H9 (cell line): ENCODE data around the gene ADISSP. TPM values are rescaled to one million over a fixed set of nuclear protein-coding genes. Genes with fewer than 3 reads are reported as not detected.
"Not testable (repeated sequence)": the region's sequence is repeated elsewhere in the genome, so short reads cannot be mapped to it uniquely, and the experiment has no call there.

ENCODE experiments used
- DNase-seq: peaks from one replicate; pipeline ENCODE4 v3.0.0-alpha.2; 2017
- H2AFZ ChIP-seq: one replicate; pipeline ENCODE4 v1.6.1; 2013; ENCODE audit warnings: mild to moderate bottlenecking, low read length, control low read depth, moderate library complexity
- H2AK5ac ChIP-seq: 2 replicates; pipeline ENCODE4 v1.6.1; 2013; ENCODE audit warnings: low read length, control low read depth, mixed read lengths; ENCODE audit not compliant: insufficient read length
- H2BK120ac ChIP-seq: one replicate; pipeline ENCODE4 v1.6.1; 2013; ENCODE audit warnings: low read depth, mild to moderate bottlenecking, low read length, control low read depth, inconsistent platforms; ENCODE audit not compliant: poor library complexity, severe bottlenecking
- H2BK12ac ChIP-seq: 2 replicates; pipeline ENCODE4 v1.6.1; 2013; ENCODE audit warnings: low read length, control low read depth, mixed read lengths, low read depth; ENCODE audit not compliant: insufficient read length
- H2BK15ac ChIP-seq: 2 replicates; pipeline ENCODE4 v1.6.1; 2013; ENCODE audit warnings: low read depth, low read length, control low read depth
- H2BK20ac ChIP-seq: one replicate; pipeline ENCODE4 v1.6.1; 2013; ENCODE audit warnings: low read depth, mild to moderate bottlenecking, low read length, control low read depth, inconsistent platforms; ENCODE audit not compliant: poor library complexity, severe bottlenecking
- H2BK5ac ChIP-seq: 2 replicates; pipeline ENCODE4 v1.6.1; 2013; ENCODE audit warnings: low read length, control low read depth, mixed read lengths; ENCODE audit not compliant: insufficient read length
- H3K14ac ChIP-seq: 2 replicates; pipeline ENCODE4 v1.6.1; 2013; ENCODE audit warnings: low read length, control low read depth; ENCODE audit not compliant: insufficient read depth
- H3K18ac ChIP-seq: 2 replicates; pipeline ENCODE4 v1.6.1; 2013; ENCODE audit warnings: low read depth, mild to moderate bottlenecking, mixed read lengths, low read length, control low read depth; ENCODE audit not compliant: insufficient read length
- H3K23ac ChIP-seq: 2 replicates; pipeline ENCODE4 v1.6.1; 2013; ENCODE audit warnings: low read length, control low read depth, mixed read lengths, low read depth; ENCODE audit not compliant: insufficient read length
- H3K23me2 ChIP-seq: 2 replicates; pipeline ENCODE4 v1.6.1; 2013; ENCODE audit warnings: low read depth, mild to moderate bottlenecking, mixed read lengths, low read length, control low read depth; ENCODE audit not compliant: insufficient read length, poor library complexity, severe bottlenecking
- H3K27ac ChIP-seq: 2 replicates; pipeline ENCODE4 v1.5.1; 2013; ENCODE audit warnings: low read length, control low read depth, mixed read lengths, low read depth; ENCODE audit not compliant: insufficient read length
- H3K27me3 ChIP-seq: 2 replicates; pipeline ENCODE4 v1.6.1; 2013; ENCODE audit warnings: low read length, control low read depth, inconsistent platforms; ENCODE audit not compliant: insufficient read depth
- H3K4ac ChIP-seq: 2 replicates; pipeline ENCODE4 v1.6.1; 2013; ENCODE audit warnings: low read depth, mild to moderate bottlenecking, control low read depth, inconsistent platforms, low read length, moderate library complexity
- H3K4me1 ChIP-seq: 2 replicates; pipeline ENCODE4 v1.6.1; 2013; ENCODE audit warnings: low read length, control low read depth, inconsistent platforms; ENCODE audit not compliant: insufficient read depth
- H3K4me2 ChIP-seq: 2 replicates; pipeline ENCODE4 v1.6.1; 2013; ENCODE audit warnings: low read length, control low read depth, mixed read lengths; ENCODE audit not compliant: insufficient read length, insufficient read depth
- H3K56ac ChIP-seq: 2 replicates; pipeline ENCODE4 v1.6.1; 2013; ENCODE audit warnings: low read depth, mild to moderate bottlenecking, mixed read lengths, low read length, control low read depth; ENCODE audit not compliant: insufficient read length
- H3K79me1 ChIP-seq: 2 replicates; pipeline ENCODE4 v1.6.1; 2013; ENCODE audit warnings: low read depth, mild to moderate bottlenecking, moderate library complexity, low read length, control low read depth, inconsistent platforms; ENCODE audit not compliant: insufficient read depth, poor library complexity, severe bottlenecking
- H3K79me2 ChIP-seq: 2 replicates; pipeline ENCODE4 v1.6.1; 2013; ENCODE audit warnings: low read length, control low read depth, inconsistent platforms; ENCODE audit not compliant: insufficient read depth
- H3K9ac ChIP-seq: 2 replicates; pipeline ENCODE4 v1.6.1; 2013; ENCODE audit warnings: low read length, control low read depth, mixed read lengths; ENCODE audit not compliant: insufficient read length; ENCODE audit errors: extremely low read depth
- H3K9me3 ChIP-seq: one replicate; pipeline ENCODE4 v1.6.1; 2013; ENCODE audit warnings: low read depth, low read length, inconsistent platforms; ENCODE audit not compliant: control insufficient read depth
- H3T11ph ChIP-seq: one replicate; pipeline ENCODE4 v1.6.1; 2013; ENCODE audit warnings: mild to moderate bottlenecking, low read length, control low read depth, inconsistent platforms
- H4K20me1 ChIP-seq: one replicate; pipeline ENCODE4 v1.6.1; 2013; ENCODE audit not compliant: control insufficient read depth, insufficient read length, insufficient read depth
- H4K5ac ChIP-seq: 2 replicates; pipeline ENCODE4 v1.6.1; 2013; ENCODE audit warnings: low read depth, mild to moderate bottlenecking, mixed read lengths, low read length, control low read depth; ENCODE audit not compliant: insufficient read length
- H4K8ac ChIP-seq: replicated peaks from 2 replicates; pipeline ENCODE4 v1.6.1; 2013; ENCODE audit warnings: low read length, control low read depth, mixed read lengths, low read depth; ENCODE audit not compliant: insufficient read length
- H4K91ac ChIP-seq: 2 replicates; pipeline ENCODE4 v1.6.1; 2013; ENCODE audit warnings: low read depth, mild to moderate bottlenecking, moderate library complexity, mixed read lengths, low read length, control low read depth; ENCODE audit not compliant: insufficient read length
- H3K27ac Mint-ChIP-seq, 3 experiments: 2 replicates in 2 of 3; 3 replicates in 1 of 3; pipeline ENCODE4 v1.8.0; 2020 to 2021; ENCODE audit warnings: mixed read lengths in 3 of 3, mild to moderate bottlenecking in 1 of 3, moderate library complexity in 1 of 3
- H3K27me3 Mint-ChIP-seq: 2 replicates; pipeline ENCODE4 v1.8.0; 2021; ENCODE audit warnings: low read depth, mild to moderate bottlenecking, moderate library complexity, mixed read lengths
- H3K36me3 Mint-ChIP-seq, 3 experiments: 2 replicates in 2 of 3; 3 replicates in 1 of 3; pipeline ENCODE4 v1.8.0; 2020 to 2021; ENCODE audit warnings: low read depth in 3 of 3, mixed read lengths in 3 of 3; ENCODE audit not compliant: insufficient read depth in 1 of 3
- H3K4me1 Mint-ChIP-seq, 2 experiments: 2 replicates each; pipeline ENCODE4 v1.8.0; 2020; ENCODE audit warnings: mixed read lengths in 2 of 2
- H3K4me3 Mint-ChIP-seq, 2 experiments: 2 replicates in 1 of 2; 3 replicates in 1 of 2; pipeline ENCODE4 v1.8.0; 2020 to 2021; ENCODE audit warnings: mild to moderate bottlenecking in 2 of 2, mixed read lengths in 2 of 2, moderate library complexity in 1 of 2
- H3K9me3 Mint-ChIP-seq, 2 experiments: 2 replicates in 1 of 2; 3 replicates in 1 of 2; pipeline ENCODE4 v1.8.0; 2020; ENCODE audit warnings: mild to moderate bottlenecking in 2 of 2, mixed read lengths in 2 of 2, moderate library complexity in 1 of 2
- WGBS: extraction: QIAGEN DNeasy Blood & Tissue Kit; methylation state at CpG from one replicate; pipeline ENCODE4 v1.1.7; 2013; ENCODE audit warnings: missing lambda C conversion rate, low lambda C conversion rate, mixed read lengths; ENCODE audit not compliant: insufficient read length; ENCODE audit errors: extremely low coverage; 5-methylcytosine and 5-hydroxymethylcytosine counted together
- total RNA-seq: library from RNA; stranded (reverse); gene quantifications from 2 replicates; pipeline ENCODE4 v1.2.1, GENCODE V29; 2021
- TF ChIP-seq, protein P1 (sequence below): fragments of 200-600 bp; sonication (generic); conservative IDR thresholded peaks from 3 replicates; pipeline ENCODE4 v1.8.0; 2021; ENCODE audit warnings: antibody characterized with exemption, mild to moderate bottlenecking

The ADISSP gene
- total RNA-seq, 1 experiment from 2014 or later = 80.9 TPM

- no peak overlapping the region for H4K91ac ChIP-seq
These were observed 27.3 kb upstream of the ADISSP start for GRCh38 chr20:3794701-3795420.

DNA sequence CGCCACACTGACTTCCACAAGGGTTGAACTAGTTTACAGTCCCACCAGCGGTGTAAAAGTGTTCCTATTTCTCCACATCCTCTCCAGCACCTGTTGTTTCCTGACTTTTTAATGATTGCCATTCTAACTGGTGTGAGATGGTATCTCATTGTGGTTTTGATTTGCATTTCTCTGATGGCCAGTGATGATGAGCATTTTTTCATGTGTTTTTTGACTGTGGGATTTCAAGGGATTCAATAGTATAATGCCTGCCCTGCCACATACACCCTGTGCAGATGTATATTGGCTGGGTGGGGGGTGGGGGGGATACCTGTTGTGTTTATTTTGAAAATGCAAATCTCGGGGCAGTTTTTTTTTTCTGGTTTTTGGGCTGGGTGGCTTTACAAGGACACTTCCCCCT, 26.6 kb upstream of the ADISSP start:
- not testable (repeated sequence) for H3K27ac Mint-ChIP-seq, H3K9ac ChIP-seq, DNase-seq, H2BK5ac ChIP-seq, H3K79me1 ChIP-seq, H3K4me2 ChIP-seq, H4K91ac ChIP-seq, H3K27ac ChIP-seq, H3T11ph ChIP-seq, H2BK120ac ChIP-seq, H4K20me1 ChIP-seq, H4K5ac ChIP-seq, H3K4me3 Mint-ChIP-seq, H2BK20ac ChIP-seq, H3K9me3 Mint-ChIP-seq, H3K27me3 ChIP-seq, H3K56ac ChIP-seq, H3K14ac ChIP-seq, H2AFZ ChIP-seq, H3K36me3 Mint-ChIP-seq, H4K8ac ChIP-seq, H2AK5ac ChIP-seq, H3K4me1 ChIP-seq, H2BK15ac ChIP-seq, H3K79me2 ChIP-seq, H3K4ac ChIP-seq, H3K9me3 ChIP-seq, H2BK12ac ChIP-seq, H3K18ac ChIP-seq, H3K23ac ChIP-seq
- WGBS = no CpG with 5 or more reads among the region's 3 CpGs
- peaks cover 27 to 31% of the 10 kb centered on the region in 2 experiments for H3K4me1 Mint-ChIP-seq
- H3K23me2 ChIP-seq = peaks cover 11% of the 10 kb centered on the region
- H3K27me3 Mint-ChIP-seq = peaks cover 26% of the 10 kb centered on the region

More at GRCh38 chr20:3794701-3795420, 27.3 kb upstream of the ADISSP start:
- no peak overlapping the region for H3K23ac ChIP-seq
- no peak overlapping the region for H2BK20ac ChIP-seq
- Mint-ChIP-seq H3K36me3 (peaks cover 0 to 4% (median 0%) of the 10 kb centered on the region in 3 experiments; a peak in 2 of 7 replicates), H3K9me3 (no peaks in the 10 kb centered on the region), H3K4me1 (peaks cover 34 to 38% of the 10 kb centered on the region in 2 experiments), H3K27ac (no peak overlapping the region), H3K4me3 (peak overlapping the region; percentile 78 to 86), H3K27me3 (peaks cover 26% of the 10 kb centered on the region)
- H3K4ac ChIP-seq = no peak overlapping the region
- no peak overlapping the region for H2AFZ ChIP-seq
- peaks cover 14% of the 10 kb centered on the region for H3K23me2 ChIP-seq
- H4K5ac ChIP-seq = no peak overlapping the region
- no peak overlapping the region for H2BK5ac ChIP-seq
- no peaks in the 10 kb centered on the region for H3K27me3 ChIP-seq
- H4K8ac ChIP-seq = no peak overlapping the region
- no peak overlapping the region for H2BK12ac ChIP-seq
- H3T11ph ChIP-seq = no peak overlapping the region
- no peaks in the 10 kb centered on the region for H4K20me1 ChIP-seq
- H3K18ac ChIP-seq = no peak overlapping the region
- H3K9me3 ChIP-seq = no peaks in the 10 kb centered on the region
- DNase-seq = no peak
- no peak overlapping the region for H3K56ac ChIP-seq
- no peak overlapping the region for H3K27ac ChIP-seq
- H3K79me1 ChIP-seq = no peaks in the 10 kb centered on the region
- no peak overlapping the region for H3K9ac ChIP-seq
- WGBS = no CpG with 5 or more reads among the region's 25 CpGs
- no peaks in the 10 kb centered on the region for H3K79me2 ChIP-seq
- H2BK15ac ChIP-seq = no peak overlapping the region
- TF ChIP-seq, protein P1, sequence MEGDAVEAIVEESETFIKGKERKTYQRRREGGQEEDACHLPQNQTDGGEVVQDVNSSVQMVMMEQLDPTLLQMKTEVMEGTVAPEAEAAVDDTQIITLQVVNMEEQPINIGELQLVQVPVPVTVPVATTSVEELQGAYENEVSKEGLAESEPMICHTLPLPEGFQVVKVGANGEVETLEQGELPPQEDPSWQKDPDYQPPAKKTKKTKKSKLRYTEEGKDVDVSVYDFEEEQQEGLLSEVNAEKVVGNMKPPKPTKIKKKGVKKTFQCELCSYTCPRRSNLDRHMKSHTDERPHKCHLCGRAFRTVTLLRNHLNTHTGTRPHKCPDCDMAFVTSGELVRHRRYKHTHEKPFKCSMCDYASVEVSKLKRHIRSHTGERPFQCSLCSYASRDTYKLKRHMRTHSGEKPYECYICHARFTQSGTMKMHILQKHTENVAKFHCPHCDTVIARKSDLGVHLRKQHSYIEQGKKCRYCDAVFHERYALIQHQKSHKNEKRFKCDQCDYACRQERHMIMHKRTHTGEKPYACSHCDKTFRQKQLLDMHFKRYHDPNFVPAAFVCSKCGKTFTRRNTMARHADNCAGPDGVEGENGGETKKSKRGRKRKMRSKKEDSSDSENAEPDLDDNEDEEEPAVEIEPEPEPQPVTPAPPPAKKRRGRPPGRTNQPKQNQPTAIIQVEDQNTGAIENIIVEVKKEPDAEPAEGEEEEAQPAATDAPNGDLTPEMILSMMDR = no peak
- H2BK120ac ChIP-seq = no peak overlapping the region
- peak overlapping the region; percentile 37 for H3K4me2 ChIP-seq
- no peak overlapping the region for H3K14ac ChIP-seq
- H3K4me1 ChIP-seq = no peaks in the 10 kb centered on the region; the same call in 1 of the 2 replicates
- H2AK5ac ChIP-seq = no peak overlapping the region
